Measurements from ENCODE around the gene MPND. TPM values are rescaled to one million over a fixed set of nuclear protein-coding genes. Genes with fewer than 3 reads are reported as not detected.
A peak's percentile ranks its signal among the peaks of the same experiment; 100 is the strongest.

MPND gene
- total RNA-seq = 10 to 100 TPM in 5 of 6 experiments, 1 to 10 TPM in 1; 6.4 to 21.7 (median 19.6) TPM
- long read RNA-seq, partial matches to known transcripts = 2 of 3 reads
- long read RNA-seq, other reads (novel, unspliced or antisense) = 0 of 3 reads

- intact Hi-C loops (cut with DNase I) = no loop called here
- WGBS (ENCODE audit: insufficient coverage, low coverage, low lambda C conversion rate, missing lambda C conversion rate) = 9% methylated on average over 18 of the region's 101 CpGs
- Histone ChIP-seq H3K36me3 (no peaks in the 10 kb centered on the region), H3K4me3 (peak within 1 kb of the TSS; percentile 45 to 68 (median 59)), H3K4me1 (peaks cover 0 to 52% (median 17%) of the 10 kb centered on the region in 4 donors), H3K9me3 (no peaks in the 10 kb centered on the region), H3K27ac (peak within 1 kb of the TSS; percentile 84 to 89 (median 88)), H3K27me3 (no peaks in the 10 kb centered on the region)
- DNase-seq = peak; percentile 96
- TF ChIP-seq POLR2A (IDR thresholded peaks at IDR 0.05) (peak; percentile 75), CTCF (IDR thresholded peaks at IDR 0.05) (no peak)
- peak; percentile 67 to 78 (median 70) for ATAC-seq
These were observed at the start of gene MPND for GRCh38 chr19:4343370-4344307. Gene MPND (plus strand): TSS chr19:4343562. CDS start chr19:4343594, 32 bp downstream.

GRCh38 chr19:4294389-4294788 is 49.0 kb upstream of the MPND start:
- Histone ChIP-seq H3K27me3 (no peaks in the 10 kb centered on the region), H3K27ac (no peak overlapping the region), H3K36me3 (no peaks in the 10 kb centered on the region), H3K4me1 (no peaks in the 10 kb centered on the region), H3K4me3 (no peak overlapping the region), H3K9me3 (no peaks in the 10 kb centered on the region)
- WGBS (ENCODE audit: insufficient coverage, low coverage, low lambda C conversion rate, missing lambda C conversion rate) = 78% methylated on average over 7 of the region's 10 CpGs
- ATAC-seq (no peak), DNase-seq (no peak)
- no peak for TF ChIP-seq CTCF (IDR thresholded peaks at IDR 0.05)
- TF ChIP-seq POLR2A (IDR thresholded peaks at IDR 0.05) = no peak
- intact Hi-C loops (cut with DNase I) = no loop called here

DNA sequence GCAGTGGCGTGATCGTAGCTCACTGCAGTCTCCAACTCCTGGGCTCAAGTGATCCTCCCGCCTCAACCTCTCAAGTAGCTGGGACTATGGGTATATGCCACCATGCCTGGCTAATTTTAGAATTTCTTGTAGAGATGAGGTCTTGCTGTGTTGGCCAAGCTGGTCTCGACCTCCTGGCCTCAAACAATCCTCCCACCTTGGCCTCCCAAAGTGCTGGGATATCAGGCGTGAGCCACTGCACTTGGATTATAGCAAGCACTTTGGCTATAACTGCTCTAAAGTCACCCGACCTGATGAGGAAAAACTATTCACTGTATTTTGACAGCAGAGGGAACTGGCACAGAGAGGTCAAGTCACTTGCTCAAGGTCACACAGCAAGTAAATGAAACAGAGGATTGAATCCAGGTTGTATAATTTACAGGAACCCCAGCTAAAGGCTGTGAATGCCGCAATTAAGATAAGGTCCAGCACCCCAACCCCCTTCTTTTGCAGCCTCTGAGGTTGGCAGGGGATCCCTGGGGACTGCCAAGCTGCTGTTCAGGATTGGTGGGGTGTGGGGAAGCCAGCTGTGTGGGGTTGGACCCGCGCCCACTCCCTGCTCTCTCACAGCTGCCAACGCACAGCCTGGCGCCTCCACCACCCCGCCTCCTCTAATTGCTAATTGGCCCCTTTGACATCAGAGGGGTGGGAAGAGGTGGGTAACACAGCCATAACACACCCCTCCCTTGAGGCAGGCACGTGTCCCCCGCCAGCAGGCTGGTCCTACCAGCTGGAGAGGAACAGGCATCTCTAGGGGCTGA is 47.2 kb upstream of the MPND start:
- ATAC-seq = no peak
- H3K27me3 ChIP-seq = no peaks in the 10 kb centered on the region
- no peaks in the 10 kb centered on the region for H3K9me3 ChIP-seq
- no peak for DNase-seq
- 69% methylated on average over 11 of the region's 14 CpGs for WGBS (ENCODE audit: insufficient coverage, low coverage, low lambda C conversion rate, missing lambda C conversion rate)
- H3K27ac ChIP-seq = no peak overlapping the region
- H3K36me3 ChIP-seq = no peaks in the 10 kb centered on the region
- TF ChIP-seq POLR2A (IDR thresholded peaks at IDR 0.05) = no peak
- no peak for TF ChIP-seq CTCF (IDR thresholded peaks at IDR 0.05)
- H3K4me3 ChIP-seq = no peak overlapping the region
- intact Hi-C loops (cut with DNase I) = no loop called here
- no peaks in the 10 kb centered on the region for H3K4me1 ChIP-seq

- ATAC-seq (no peak), DNase-seq (no peak)
- no peaks in the 10 kb centered on the region for H3K4me1 ChIP-seq
- WGBS (ENCODE audit: insufficient coverage, low coverage, low lambda C conversion rate, missing lambda C conversion rate) = 96% methylated on average over 8 of the region's 27 CpGs
- H3K27me3 ChIP-seq = no peaks in the 10 kb centered on the region
- H3K9me3 ChIP-seq = no peaks in the 10 kb centered on the region
- TF ChIP-seq POLR2A (IDR thresholded peaks at IDR 0.05) (no peak), CTCF (IDR thresholded peaks at IDR 0.05) (no peak)
- H3K4me3 ChIP-seq = no peak overlapping the region
- no peaks in the 10 kb centered on the region for H3K36me3 ChIP-seq
- intact Hi-C loops (cut with DNase I) = no loop called here
- H3K27ac ChIP-seq = no peak overlapping the region
These were observed 45.2 kb upstream of the MPND start for GRCh38 chr19:4297901-4298809.
